Measurements from ENCODE around the gene FSTL4.
"Not testable (repeated sequence)": the region's sequence is repeated elsewhere in the genome, so short reads cannot be mapped to it uniquely, and the experiment has no call there.

Gene FSTL4

GRCh38 chr5:133198511-133198910 lies 413.8 kb downstream of the FSTL4 start:
- DNase-seq (ENCODE audit: low read depth): no peak
- no peak for TF ChIP-seq CTCF (IDR thresholded peaks at IDR 0.05; ENCODE audit: low read length, missing control alignments)
- no peak overlapping the region for H3K4me3 ChIP-seq (replicated peaks; ENCODE audit: low read depth, low read length)

GRCh38 chr5:133196441-133197085 lies 415.8 kb downstream of the FSTL4 start:
- H3K4me3 ChIP-seq (replicated peaks; ENCODE audit: low read depth, low read length): no peak overlapping the region
- no peak for TF ChIP-seq CTCF (IDR thresholded peaks at IDR 0.05; ENCODE audit: low read length, missing control alignments)

GRCh38 chr5:133195250-133195649 lies 417.1 kb downstream of the FSTL4 start:
- no peak for DNase-seq (ENCODE audit: low read depth)
- no peak for TF ChIP-seq CTCF (IDR thresholded peaks at IDR 0.05; ENCODE audit: low read length, missing control alignments)
- no peak overlapping the region for H3K4me3 ChIP-seq (replicated peaks; ENCODE audit: low read depth, low read length)

More at GRCh38 chr5:133196441-133197085, 415.8 kb downstream of the FSTL4 start:
- no peak for DNase-seq (ENCODE audit: low read depth)

GRCh38 chr5:133193794-133194193 lies 418.5 kb downstream of the FSTL4 start:
- no peak for TF ChIP-seq CTCF (IDR thresholded peaks at IDR 0.05; ENCODE audit: low read length, missing control alignments)
- H3K4me3 ChIP-seq (replicated peaks; ENCODE audit: low read depth, low read length): no peak overlapping the region
- DNase-seq (ENCODE audit: low read depth): no peak

- DNase-seq (ENCODE audit: low read depth): no peak
- no peak overlapping the region for H3K4me3 ChIP-seq (replicated peaks; ENCODE audit: low read depth, low read length)
- TF ChIP-seq CTCF (IDR thresholded peaks at IDR 0.05; ENCODE audit: low read length, missing control alignments): no peak
These were observed 419.6 kb downstream of the FSTL4 start for GRCh38 chr5:133192716-133193115.

GRCh38 chr5:133189881-133190280 lies 422.5 kb downstream of the FSTL4 start:
- no peak overlapping the region for H3K4me3 ChIP-seq (replicated peaks; ENCODE audit: low read depth, low read length)
- no peak for DNase-seq (ENCODE audit: low read depth)
- TF ChIP-seq CTCF (IDR thresholded peaks at IDR 0.05; ENCODE audit: low read length, missing control alignments): no peak

- no peak for DNase-seq (ENCODE audit: low read depth)
- TF ChIP-seq CTCF (IDR thresholded peaks at IDR 0.05; ENCODE audit: low read length, missing control alignments): no peak
- no peak overlapping the region for H3K4me3 ChIP-seq (replicated peaks; ENCODE audit: low read depth, low read length)
These were observed 432.9 kb downstream of the FSTL4 start for GRCh38 chr5:133179405-133179804.

GRCh38 chr5:133170756-133171387 lies 441.5 kb downstream of the FSTL4 start:
- DNase-seq (ENCODE audit: low read depth); H3K4me3 ChIP-seq (replicated peaks; ENCODE audit: low read depth, low read length): not testable (repeated sequence)
